ENCODE data around the gene MMD2.

The MMD2 gene, protein sequence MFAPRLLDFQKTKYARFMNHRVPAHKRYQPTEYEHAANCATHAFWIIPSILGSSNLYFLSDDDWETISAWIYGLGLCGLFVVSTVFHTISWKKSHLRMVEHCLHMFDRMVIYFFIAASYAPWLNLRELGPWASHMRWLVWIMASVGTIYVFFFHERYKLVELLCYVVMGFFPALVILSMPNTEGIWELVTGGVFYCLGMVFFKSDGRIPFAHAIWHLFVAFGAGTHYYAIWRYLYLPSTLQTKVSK

DNA sequence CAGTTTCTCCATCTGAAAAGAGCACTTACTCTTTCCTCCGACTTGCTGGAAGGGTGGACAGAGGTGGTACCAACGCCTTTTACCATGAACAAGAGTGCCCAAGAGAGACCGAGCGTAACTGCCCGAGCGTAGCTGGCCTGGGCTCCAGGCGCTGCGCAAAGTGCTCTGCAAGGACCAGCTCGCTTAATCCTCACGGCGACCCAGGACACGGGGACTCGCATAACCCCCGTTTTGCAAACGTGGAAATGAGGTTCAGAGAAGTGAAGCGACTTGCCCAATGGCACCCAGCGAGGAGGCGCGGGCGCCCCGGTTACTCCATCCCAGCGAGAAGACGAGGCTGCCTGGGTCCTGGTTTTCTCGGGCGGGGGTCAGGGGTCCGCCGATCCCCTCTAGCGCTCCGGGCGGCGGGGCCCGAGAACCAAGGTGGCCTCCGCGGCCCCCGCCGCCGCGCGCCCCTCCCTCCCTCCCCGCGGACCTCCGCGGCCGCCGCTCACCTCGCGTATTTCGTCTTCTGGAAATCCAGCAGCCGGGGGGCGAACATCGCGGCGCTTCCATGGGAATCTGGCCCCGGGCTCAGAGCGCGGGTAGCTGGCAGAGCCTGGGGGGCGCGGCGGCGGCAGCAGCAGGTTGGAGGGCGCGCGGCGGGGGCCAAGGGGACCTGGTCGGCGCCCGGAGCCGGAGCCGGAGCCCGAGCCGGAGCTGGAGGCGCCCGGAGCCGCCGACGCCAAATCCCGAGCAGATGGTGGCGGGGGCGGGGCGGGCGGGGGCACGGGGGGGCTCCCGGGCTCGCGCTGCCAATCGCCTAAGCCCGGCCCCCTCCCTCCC is at the start of gene MMD2:
Gene MMD2, minus strand, starts transcription at position 711 of the 825 bp plus-strand sequence. Its CDS starts 170 bp downstream, at position 541.
- no peak for DNase-seq (ENCODE audit: low read depth)
- H3K4me3 ChIP-seq (ENCODE audit: low read depth, low read length) = no peak within 1 kb of the TSS
- TF ChIP-seq, protein P1, sequence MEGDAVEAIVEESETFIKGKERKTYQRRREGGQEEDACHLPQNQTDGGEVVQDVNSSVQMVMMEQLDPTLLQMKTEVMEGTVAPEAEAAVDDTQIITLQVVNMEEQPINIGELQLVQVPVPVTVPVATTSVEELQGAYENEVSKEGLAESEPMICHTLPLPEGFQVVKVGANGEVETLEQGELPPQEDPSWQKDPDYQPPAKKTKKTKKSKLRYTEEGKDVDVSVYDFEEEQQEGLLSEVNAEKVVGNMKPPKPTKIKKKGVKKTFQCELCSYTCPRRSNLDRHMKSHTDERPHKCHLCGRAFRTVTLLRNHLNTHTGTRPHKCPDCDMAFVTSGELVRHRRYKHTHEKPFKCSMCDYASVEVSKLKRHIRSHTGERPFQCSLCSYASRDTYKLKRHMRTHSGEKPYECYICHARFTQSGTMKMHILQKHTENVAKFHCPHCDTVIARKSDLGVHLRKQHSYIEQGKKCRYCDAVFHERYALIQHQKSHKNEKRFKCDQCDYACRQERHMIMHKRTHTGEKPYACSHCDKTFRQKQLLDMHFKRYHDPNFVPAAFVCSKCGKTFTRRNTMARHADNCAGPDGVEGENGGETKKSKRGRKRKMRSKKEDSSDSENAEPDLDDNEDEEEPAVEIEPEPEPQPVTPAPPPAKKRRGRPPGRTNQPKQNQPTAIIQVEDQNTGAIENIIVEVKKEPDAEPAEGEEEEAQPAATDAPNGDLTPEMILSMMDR (IDR thresholded peaks at IDR 0.05; ENCODE audit: insufficient read depth, low read depth, low read length, missing control alignments) = no peak

DNA sequence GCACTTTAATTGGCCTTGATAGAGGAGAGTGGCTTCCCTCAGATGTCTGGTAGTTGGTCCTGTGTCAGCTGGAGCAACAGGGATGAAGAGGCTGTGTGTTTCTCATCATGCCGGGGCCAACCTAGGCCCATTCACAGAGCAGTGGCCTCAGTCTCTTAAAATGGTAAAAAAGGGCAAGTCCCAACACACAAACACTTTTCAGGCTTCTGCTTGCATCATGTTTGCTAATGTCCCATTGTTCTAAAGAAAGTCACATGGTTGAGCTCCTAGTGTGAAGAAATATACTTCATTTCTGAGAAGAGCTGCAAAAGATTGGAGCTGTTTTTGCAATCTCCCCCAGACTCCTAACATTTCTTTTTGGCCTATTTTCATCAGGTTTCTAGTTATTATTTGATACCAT is 46.1 kb upstream of the MMD2 start:
- DNase-seq (ENCODE audit: low read depth) = no peak
- H3K4me3 ChIP-seq (ENCODE audit: low read depth, low read length) = no peak overlapping the region
- TF ChIP-seq, protein P1 (IDR thresholded peaks at IDR 0.05; ENCODE audit: insufficient read depth, low read depth, low read length, missing control alignments) = no peak

DNA sequence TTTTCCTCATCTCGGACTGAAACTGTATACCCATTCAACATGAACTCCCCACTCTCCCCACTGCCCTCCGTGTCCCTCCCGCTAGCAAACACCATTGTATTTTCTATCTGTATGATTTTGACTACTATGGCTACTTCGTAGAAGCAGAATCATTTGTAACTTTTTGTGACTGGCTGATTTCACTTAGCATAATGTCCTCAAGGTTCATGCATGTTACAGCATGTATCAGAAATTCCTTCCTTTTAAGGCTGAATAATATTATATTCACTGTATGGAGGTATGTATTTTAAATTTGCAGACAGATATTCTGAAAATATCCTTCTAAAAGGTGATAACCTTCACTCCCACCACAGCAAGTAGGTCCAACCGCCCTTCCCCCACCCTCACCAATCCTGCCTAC is 42.9 kb upstream of the MMD2 start:
- TF ChIP-seq, protein P1 (IDR thresholded peaks at IDR 0.05; ENCODE audit: insufficient read depth, low read depth, low read length, missing control alignments) = no peak
- no peak overlapping the region for H3K4me3 ChIP-seq (ENCODE audit: low read depth, low read length)
- no peak for DNase-seq (ENCODE audit: low read depth)

DNA sequence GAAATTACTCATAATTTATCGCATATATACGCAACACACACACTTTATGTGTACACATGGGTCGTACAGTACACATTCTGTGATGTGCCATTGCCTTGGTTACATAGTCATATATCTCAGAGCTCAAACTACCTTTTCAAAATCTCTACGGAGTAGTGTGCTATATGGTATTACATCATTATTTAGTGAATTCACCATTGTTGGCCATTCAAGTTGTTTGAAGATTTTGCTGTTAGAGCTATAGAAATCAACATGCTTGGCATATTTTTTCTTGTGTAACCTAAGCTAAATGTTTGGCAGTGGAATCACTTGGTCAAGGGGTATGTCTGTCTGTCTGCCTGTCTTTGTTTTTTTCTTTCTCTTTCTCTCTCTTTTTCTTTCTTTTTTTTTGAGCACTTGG is 42.0 kb upstream of the MMD2 start:
- no peak for DNase-seq (ENCODE audit: low read depth)
- no peak overlapping the region for H3K4me3 ChIP-seq (ENCODE audit: low read depth, low read length)
- TF ChIP-seq, protein P1 (IDR thresholded peaks at IDR 0.05; ENCODE audit: insufficient read depth, low read depth, low read length, missing control alignments) = no peak

DNA sequence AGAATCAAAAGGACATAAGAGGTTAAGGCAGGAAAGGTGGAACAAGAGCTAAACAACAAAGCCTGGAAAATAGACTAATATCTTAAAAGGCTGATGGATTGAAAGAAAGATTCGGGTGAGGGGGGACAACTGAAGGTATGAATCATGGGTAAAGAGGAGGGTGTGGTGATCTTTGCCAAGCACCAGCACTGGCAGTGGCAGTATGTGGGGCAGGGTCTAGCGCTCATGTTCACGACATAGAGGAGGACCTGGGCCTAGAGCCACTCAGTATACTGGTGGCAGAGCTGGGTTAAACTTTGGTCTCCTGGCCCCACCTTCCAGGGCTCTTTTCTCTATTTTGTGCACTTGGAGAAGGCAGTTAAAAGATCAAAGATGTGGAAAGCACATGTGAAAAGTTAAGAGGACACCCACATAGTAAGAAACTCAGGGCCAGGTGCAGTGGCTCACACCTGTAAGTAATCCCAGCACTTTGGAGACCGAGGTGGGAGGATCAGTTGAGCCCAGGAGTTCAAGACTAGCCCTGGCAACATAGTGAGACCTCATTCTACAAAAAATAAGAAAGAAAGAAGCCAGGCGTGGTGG is 40.5 kb upstream of the MMD2 start:
- TF ChIP-seq, protein P1 (IDR thresholded peaks at IDR 0.05; ENCODE audit: insufficient read depth, low read depth, low read length, missing control alignments) = no peak
- no peak for DNase-seq (ENCODE audit: low read depth)
- H3K4me3 ChIP-seq (ENCODE audit: low read depth, low read length) = no peak overlapping the region

DNA sequence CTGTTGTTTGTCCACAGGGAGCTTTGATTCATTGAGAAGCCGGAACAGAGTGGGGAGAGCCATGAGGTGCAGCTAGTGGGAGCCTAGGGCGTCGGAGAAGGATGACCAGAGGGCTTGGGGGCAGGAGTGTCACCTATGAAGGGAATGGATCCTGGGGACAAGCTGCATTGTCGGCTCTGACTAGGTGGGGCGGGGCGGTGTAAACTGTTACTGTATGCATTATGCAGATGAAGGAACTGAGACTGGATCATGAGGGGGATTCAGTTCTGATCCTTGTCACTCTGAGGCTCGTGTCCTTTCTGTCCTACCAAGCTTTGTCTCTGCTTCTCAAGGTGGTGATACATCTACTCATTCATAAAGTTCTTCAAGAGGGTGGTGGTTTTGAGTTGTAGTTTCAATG is 39.9 kb upstream of the MMD2 start:
- DNase-seq (ENCODE audit: low read depth) = no peak
- no peak overlapping the region for H3K4me3 ChIP-seq (ENCODE audit: low read depth, low read length)
- TF ChIP-seq, protein P1 (IDR thresholded peaks at IDR 0.05; ENCODE audit: insufficient read depth, low read depth, low read length, missing control alignments) = no peak

Data from GM12865 (cell line).